KOPT-K1 (cell line): ENCODE measurements around the gene POU2F2.
"Not testable (repeated sequence)": the region's sequence is repeated elsewhere in the genome, so short reads cannot be mapped to it uniquely, and the experiment has no call there.

ENCODE experiments used
- H3K27ac ChIP-seq: fragments of 200-600 bp; sonication (generic); 2 replicates; pipeline ENCODE4 v1.5.1; 2016; ENCODE audit warnings: antibody characterized with exemption, mild to moderate bottlenecking, low read depth, low read length; ENCODE audit not compliant: poor library complexity, severe bottlenecking
- H3K36me3 ChIP-seq: fragments of 200-600 bp; sonication (generic); 2 replicates; pipeline ENCODE4 v1.5.1; 2017; ENCODE audit warnings: antibody characterized with exemption, mild to moderate bottlenecking, low read length, moderate library complexity; ENCODE audit not compliant: insufficient read depth
- H3K9me3 ChIP-seq: fragments of 200-600 bp; sonication (generic); 2 replicates; pipeline ENCODE4 v1.5.1; 2017; ENCODE audit warnings: antibody characterized with exemption, low read length, mild to moderate bottlenecking; ENCODE audit not compliant: insufficient read depth, poor library complexity, severe bottlenecking

Gene POU2F2

DNA sequence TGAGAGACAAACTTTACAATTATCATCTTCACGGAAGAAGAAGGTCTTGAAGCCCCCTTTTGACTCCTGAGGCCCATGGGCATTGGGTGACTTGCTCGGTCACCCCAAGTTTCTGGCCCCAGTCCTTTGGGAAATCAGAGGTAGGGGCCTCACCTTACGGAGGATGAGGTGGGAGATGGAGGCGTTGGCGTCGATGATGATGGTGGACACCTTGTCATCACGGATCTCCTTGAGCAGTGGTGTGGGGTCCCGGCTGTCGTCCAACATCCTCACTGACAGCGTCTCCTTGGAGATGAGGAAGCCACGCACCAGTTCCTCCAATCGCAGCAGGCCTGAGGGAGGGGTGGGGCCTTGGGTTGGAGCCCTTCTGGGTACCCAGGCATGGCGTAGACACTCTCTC, 73.0 kb downstream of the POU2F2 start:
- no peak overlapping the region for H3K27ac ChIP-seq
- H3K36me3 ChIP-seq = no peaks in the 10 kb centered on the region
- H3K9me3 ChIP-seq = no peaks in the 10 kb centered on the region

DNA sequence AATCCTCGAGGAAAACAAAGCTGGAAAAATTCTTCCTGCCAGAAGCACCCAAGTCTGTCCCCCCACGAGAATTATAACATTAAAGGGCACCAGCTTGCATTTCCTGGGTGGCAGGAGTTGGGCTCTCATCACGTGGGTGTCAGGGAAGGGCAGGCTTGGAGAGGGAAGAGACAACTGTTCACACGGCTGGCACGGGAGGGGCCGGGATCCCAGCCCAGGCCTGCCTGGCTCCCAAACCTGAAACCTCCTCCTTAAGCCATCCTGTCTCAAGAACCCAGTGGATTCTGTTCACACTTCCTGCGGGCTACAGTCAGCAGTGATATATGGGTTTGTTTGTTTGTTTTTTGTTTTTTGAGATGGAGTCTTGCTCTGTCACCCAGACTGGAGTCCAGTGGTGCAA, 74.4 kb downstream of the POU2F2 start:
- no peaks in the 10 kb centered on the region for H3K9me3 ChIP-seq
- no peak overlapping the region for H3K27ac ChIP-seq
- H3K36me3 ChIP-seq = no peaks in the 10 kb centered on the region

DNA sequence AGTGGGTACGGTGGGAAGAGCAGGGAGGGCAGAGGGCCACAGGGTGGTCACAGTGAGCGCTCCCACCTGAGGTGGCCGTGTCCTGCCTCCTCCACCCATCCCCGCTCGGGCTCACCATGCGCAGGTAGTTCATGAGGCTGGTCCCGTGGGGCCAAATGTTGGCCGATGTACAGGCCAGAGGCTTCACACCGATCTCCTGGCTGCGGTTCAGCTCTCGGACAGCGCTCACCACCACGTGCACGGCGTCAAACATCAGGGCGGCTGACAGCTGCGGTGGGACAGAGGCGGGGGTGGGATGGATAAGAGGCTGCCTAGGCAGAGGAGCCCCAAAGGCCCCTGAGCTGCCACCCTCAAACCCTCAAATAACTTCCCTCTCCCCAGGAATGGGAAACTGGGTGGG, 78.0 kb downstream of the POU2F2 start:
- Histone ChIP-seq H3K9me3 (no peaks in the 10 kb centered on the region), H3K27ac (no peak overlapping the region), H3K36me3 (no peaks in the 10 kb centered on the region)

DNA sequence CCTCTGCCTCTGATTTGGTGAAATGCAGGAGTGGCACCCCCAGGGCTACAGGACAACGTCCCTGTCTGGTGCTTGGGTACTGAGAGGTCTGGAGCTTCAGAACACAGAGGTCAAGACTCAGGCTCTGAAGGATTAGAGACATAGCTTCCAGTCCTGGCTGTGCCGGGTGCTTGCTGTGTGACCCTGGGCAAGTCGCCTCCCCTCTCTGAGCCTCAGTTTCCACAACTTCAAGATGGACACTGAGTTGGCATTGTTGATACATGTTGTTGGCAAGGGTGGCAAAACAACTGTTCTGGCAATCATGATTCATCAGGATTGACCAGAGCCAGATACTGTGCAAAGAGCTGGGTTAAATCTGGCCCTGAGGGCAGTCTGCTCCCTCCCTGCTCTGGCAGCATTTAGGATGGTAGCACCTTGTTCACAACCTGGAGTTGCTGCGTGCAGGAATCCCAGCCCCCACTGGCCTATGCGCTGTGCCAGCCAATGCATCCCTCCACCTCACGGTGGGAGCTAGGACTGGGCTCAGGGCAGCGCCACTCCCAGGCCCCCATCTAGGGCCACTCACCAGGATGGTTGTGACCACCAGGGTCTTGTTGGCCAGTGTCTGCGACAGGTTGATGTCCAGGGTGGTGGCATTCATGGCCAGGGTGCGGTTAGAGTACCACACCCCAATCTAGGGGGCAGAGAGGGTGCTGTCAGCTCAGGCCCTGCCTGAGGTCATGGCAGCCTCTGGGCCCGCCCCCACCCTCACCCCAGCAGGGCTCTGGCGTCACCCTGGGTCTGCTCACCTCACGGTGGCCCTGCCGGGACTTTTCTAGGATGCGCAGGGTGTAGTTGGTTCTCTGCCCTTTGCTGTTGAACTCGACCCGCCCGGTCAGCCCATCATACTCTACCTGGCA, 79.0 kb downstream of the POU2F2 start:
- H3K36me3 ChIP-seq = no peaks in the 10 kb centered on the region
- no peaks in the 10 kb centered on the region for H3K9me3 ChIP-seq
- no peak overlapping the region for H3K27ac ChIP-seq

DNA sequence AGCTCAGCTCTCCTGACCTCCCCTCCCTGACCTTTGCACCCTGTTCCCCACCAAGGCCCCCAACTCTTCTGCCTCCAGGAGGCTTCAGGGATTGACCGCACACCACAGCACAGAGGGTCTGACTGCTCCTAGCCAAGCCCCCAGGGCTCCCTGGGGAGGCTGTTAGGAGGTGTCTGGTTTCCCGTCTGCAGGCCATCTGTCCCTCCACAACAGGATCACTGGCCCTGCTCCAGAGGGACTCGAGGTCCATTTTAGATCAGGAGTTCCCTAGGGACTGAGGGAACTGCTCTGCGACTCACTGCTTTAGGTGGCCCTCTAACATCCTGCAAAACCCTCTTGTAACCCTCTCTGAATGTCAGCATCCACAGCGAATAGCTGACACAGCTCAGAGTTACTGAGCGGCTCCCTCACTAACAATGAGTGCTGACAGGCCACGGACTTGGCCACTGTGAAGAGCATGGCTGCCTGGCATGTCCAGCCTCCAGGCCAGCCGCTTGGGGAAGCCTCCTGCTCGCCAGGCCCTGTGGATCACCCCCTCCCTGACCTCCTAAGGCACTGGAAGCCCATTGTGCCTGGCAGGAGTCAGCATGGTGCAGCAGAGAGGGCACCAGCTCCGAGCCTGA, 79.9 kb downstream of the POU2F2 start:
- H3K27ac ChIP-seq = no peak overlapping the region
- no peaks in the 10 kb centered on the region for H3K36me3 ChIP-seq

DNA sequence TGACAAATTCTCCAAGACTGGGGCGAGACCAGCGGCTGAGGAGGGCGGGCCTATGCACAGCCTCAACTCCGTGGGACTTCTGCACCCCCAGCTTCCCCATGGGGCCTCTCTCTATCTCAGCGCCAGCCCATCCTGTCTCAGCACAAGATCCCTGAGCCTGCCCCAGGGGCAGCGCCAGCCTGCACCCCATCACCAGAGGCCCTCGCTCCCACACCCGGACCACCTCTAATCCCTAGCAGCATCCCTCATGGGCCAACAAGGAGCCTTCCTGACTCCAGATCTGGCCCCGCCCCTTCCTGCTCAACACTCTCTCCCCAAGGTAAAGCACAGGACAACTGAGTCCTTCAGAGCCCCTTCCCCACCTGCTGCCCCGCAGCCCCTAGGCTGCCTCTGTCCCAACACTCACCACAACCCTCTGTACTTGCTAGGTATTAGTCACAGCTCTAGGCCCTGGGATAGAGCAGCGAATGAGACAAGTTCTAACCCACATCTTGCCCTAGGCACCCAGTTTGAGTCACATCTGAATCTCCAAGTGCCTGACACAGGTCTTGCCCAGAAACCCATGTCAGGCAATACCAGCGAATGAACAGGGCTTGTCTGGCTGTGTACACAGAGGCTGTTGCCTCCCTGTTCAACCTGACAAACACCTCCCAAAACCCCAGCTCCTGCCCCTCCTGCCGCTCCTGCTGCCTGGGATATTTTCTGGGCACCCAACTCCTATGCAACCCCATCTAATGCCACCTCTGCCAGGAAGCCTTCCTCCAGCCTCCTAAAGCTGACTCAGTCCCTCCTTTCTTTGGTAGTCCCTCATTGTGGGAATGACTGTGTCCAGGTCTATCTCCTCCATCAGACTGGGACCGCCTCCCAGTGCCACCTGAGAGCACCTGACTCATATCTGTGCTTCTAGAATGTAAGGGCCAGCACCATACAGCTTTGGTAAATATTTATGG, 80.8 kb downstream of the POU2F2 start:
- Histone ChIP-seq H3K36me3 (no peaks in the 10 kb centered on the region), H3K27ac (no peak overlapping the region), H3K9me3 (no peaks in the 10 kb centered on the region)

More for the DNA sequence above, 79.9 kb downstream of the POU2F2 start:
- H3K9me3 ChIP-seq = no peaks in the 10 kb centered on the region

DNA sequence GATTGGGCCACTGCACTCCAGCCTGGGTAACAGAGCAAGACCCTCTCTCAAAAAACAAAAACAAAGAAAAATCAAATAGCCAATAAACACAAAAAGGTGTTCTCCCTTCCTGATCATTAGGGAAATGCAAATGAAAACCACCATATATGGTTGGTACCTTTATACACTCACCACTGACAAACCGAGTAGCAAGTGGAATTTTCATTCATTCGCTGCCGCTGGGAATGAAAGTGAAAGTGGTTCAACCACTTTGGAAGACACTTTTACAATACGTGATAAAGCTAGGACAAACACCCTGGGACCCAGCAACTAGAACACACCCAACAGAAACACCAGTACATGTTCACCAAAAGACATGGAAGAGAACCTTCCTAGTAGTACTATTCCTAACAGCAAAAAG, 83.3 kb downstream of the POU2F2 start:
- no peaks in the 10 kb centered on the region for H3K36me3 ChIP-seq
- H3K27ac ChIP-seq = peak overlapping the region; percentile 60
- no peaks in the 10 kb centered on the region for H3K9me3 ChIP-seq

DNA sequence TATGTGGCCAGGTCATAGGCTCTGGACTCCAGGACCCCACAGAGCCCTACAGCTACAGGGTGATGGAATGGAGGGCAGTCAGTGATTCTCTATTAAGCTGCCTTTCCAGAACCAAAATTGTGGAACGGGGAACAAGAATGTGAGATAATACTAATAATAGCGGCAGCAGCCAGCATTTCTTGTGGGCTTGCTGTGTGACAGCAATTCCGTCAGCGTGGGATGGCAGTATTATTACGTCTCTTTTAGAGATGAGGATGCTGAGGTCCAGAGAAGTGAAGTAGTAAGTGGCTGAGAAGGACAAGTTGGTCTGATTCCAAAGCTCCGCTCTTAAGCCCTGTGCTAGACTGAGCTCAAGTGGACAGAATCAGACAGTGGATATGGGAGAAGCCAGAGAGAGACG, 86.7 kb downstream of the POU2F2 start:
- Histone ChIP-seq H3K9me3 (no peaks in the 10 kb centered on the region), H3K36me3 (no peaks in the 10 kb centered on the region), H3K27ac (no peak overlapping the region)

DNA sequence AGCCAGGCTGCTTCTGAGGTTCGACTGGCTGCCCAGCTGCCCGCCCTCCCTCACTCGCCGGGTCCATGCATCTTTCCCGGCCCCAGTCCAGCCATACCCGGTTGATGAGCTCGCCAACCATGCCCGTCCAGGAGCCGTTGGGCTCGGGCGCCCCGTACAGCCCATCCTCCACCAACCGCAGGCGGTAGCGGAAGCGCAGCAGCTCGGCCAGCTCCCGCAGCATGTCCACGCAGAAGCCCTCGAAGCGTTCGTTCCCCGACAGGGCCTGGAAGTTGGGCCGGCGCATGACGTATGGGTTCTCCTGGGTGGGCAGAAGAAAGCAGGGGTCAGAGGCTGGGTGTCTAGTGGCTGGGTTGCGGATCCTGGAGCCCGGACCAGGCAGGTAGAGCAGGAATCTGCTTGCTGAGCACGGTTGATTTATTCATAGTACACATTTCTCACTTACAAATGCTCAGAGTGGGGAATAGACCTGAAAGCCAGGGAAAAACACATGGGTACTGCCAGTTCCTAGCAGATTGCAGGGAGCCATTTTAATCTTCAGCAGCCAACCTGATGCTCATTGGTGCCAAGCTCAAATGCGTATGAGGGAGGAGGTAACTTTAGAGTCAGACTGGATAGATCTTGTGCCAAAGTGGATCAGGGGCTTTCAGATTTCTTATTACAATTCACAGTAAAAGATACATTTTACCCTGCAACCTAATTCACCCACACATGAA, 89.6 kb downstream of the POU2F2 start:
- Histone ChIP-seq H3K9me3 (no peaks in the 10 kb centered on the region), H3K36me3 (no peaks in the 10 kb centered on the region), H3K27ac (no peak overlapping the region)

DNA sequence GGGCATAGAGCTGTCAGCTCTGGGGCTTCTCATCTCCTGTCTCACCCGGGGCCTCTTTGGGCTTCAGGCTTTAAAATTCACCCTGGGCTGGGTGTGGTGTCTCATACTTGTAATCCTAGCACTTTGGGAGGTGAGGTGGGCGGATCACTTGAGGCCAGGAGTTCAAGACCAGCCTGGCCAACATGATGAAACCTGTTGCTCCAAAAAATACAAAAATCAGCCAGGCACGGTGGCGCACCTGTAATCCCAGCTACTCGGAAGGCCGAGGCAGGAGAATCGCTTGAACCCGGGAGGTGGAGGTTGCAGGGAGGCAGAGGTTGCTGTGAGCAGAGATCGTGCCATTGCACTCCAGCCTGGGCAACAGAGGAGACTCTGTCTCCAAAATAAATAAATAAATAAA, 91.8 kb downstream of the POU2F2 start:
- H3K36me3 ChIP-seq, H3K9me3 ChIP-seq, H3K27ac ChIP-seq: not testable (repeated sequence)

DNA sequence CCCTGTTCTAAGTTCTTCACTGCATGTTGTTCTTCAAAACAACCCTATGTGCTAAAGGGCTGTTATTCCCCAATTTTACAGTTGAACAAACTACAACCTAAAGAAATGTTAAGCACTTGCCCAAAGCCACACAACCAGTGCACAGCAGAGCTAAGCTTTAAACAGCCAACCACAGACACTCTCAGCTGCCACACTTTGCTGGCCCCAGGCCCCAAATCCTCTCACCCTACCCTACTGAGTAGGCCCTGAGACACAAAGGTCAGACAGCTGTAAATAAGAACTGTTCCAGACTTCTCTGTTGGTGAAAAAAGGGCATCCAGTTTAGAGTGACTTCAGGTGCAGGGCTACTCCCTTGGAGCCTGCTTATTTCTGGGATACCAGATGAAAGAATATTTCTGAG, 92.2 kb downstream of the POU2F2 start:
- no peak overlapping the region for H3K27ac ChIP-seq
- no peaks in the 10 kb centered on the region for H3K36me3 ChIP-seq
- no peaks in the 10 kb centered on the region for H3K9me3 ChIP-seq

DNA sequence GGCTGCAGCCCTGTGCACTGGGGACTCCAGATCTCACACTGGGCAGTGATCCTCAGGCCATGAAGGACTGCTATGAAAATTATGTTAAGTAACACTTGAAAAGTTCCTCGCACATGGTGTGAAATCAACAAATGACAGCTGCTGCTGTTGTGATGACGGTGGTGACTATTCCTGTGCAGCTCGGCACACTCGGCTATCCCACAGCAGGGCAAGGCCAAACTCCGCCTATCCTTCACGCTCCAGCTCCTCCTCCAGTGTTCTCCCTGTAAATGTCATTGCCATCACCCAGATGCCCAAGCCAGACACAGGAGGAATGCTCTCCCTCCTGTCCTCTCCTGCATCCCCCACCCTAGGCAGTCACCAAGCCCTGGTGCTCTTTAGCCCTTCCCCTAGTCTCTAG, 93.6 kb downstream of the POU2F2 start:
- H3K27ac ChIP-seq = no peak overlapping the region
- no peaks in the 10 kb centered on the region for H3K36me3 ChIP-seq
- no peaks in the 10 kb centered on the region for H3K9me3 ChIP-seq

DNA sequence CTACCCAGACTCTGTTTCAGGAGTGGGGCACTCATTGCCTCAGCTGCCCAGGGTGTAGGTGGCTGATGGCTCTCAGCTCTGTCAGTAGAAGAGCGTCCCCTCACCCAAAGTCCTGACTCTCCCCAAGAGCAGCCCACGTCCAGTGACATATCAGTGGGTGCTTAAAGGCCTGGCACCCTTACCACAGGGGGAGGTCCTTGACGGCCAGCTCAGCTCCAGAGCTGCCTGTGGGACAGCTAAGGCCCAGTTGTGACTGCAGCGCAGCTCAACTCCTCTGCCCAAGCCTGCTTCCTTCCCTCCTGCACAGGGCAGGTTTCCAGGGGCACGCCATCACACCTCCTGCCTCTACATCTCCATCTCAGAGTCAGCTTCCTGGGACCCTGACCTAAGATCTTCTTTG, 94.6 kb downstream of the POU2F2 start:
- no peak overlapping the region for H3K27ac ChIP-seq
- H3K9me3 ChIP-seq = no peaks in the 10 kb centered on the region
- H3K36me3 ChIP-seq = no peaks in the 10 kb centered on the region
